ENCODE measurements around the gene TMEM238. TPM values are rescaled to one million over a fixed set of nuclear protein-coding genes. Genes with fewer than 3 reads are reported as not detected.

The TMEM238 gene
- total and polyA plus RNA-seq, 10 of the 15 experiments (the other 5 are each of a cell fraction or from before 2014, with no cell fraction given) = 0.05 to 16.9 (median 0.58) TPM; not detected in 1

DNA sequence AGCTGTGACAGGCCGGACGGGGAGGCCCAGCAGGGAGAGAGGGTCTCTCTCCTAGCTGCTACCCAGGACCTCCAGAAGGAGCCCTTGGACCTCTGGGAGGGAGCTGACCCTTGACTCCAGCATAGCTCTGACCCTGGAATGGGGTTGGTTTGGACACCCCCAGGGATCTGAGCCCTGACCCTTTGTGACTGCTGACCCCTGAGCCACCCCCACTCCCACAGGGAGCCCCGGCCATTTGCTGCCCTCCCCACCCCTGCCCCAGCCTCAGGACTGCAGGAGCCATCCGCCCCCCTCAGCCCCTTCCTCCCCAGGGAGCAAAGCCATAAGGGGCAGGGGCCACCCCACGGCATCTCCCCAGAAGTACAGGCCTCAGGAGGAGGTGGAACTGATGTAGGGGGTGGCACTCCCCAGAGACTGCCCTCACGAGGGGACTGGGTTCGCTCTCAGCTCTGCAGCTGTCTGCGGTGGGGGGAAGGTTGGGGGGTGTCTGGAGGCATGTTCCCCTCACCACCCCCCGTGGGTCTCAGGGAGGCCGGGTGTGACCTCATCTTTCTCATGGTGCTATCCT is 36.6 kb downstream of the TMEM238 start:
- H4K20me1 ChIP-seq (ENCODE audit: control insufficient read depth, insufficient read depth) = no peaks in the 10 kb centered on the region; the same call in 1 of the 2 replicates
- no peaks in the 10 kb centered on the region; a peak in 1 of 4 replicates for H3K36me3 ChIP-seq (ENCODE audit: control insufficient read depth in 2 of 2, insufficient read depth in 2 of 2, low read length in 1 of 2)
- intact Hi-C loops (cut with micrococcal nuclease; ENCODE audit: unreplicated experiment) = no loop called here
- FAIRE-seq (no peak), DNase-seq (ENCODE audit: low read depth, low spot score) (no peak), ATAC-seq (no peak)
- ChIA-PET CTCF (interaction anchor here (0.7 kb wide), 1 partner anchor 46 kb away, joined by 3 read pairs; no protein-coding TSS in a partner anchor), RAD21 (ENCODE audit: unreplicated experiment) (no interaction called here), SMC1A (ENCODE audit: uncharacterized antibody, unreplicated experiment) (no interaction called here), POLR2A (interaction anchor here (0.5 to 1.4 kb wide), 2 partner anchors 8 to 1976 kb away, joined by 3 to 4 read pairs; partner anchors contain the start of gene KMT5C)
- H3K4me1 ChIP-seq (ENCODE audit: control insufficient read depth, insufficient read depth, low read length) = no peaks in the 10 kb centered on the region
- TF ChIP-seq BHLHE40 (IDR thresholded peaks at IDR 0.05; ENCODE audit: borderline replicate concordance in 1 of 2, low read depth in 2 of 2, low read length in 1 of 2) (no peak), ATF7 (IDR thresholded peaks at IDR 0.05; ENCODE audit: low read depth) (no peak), NFYA (IDR thresholded peaks at IDR 0.05; ENCODE audit: borderline replicate concordance, low read depth, low read length) (no peak)
- H3K4me3 ChIP-seq = no peak overlapping the region
- no peak overlapping the region for H3K4me2 ChIP-seq (ENCODE audit: control insufficient read depth, insufficient read depth)
- no peaks in the 10 kb centered on the region for H3K79me2 ChIP-seq (ENCODE audit: control insufficient read depth, insufficient read depth, low read length)
- in situ Hi-C loops (cut with MboI) = no loop called here
- no peak overlapping the region for H2AFZ ChIP-seq (ENCODE audit: control insufficient read depth, low read depth, low read length)
- BruUV-seq (replicated peaks) = no TSS peak
- no peaks in the 10 kb centered on the region; a peak in 1 of 4 replicates for H3K27me3 ChIP-seq (replicated peaks in 1 of 2; ENCODE audit: control insufficient read depth in 2 of 2, insufficient read depth in 2 of 2, low read length in 1 of 2)
- H3K27ac ChIP-seq (ENCODE audit: control insufficient read depth, insufficient read depth) = no peak overlapping the region
- 56% methylated on average over 10 of the region's 10 CpGs for WGBS (ENCODE audit: insufficient coverage, insufficient replicate concordance, low lambda C conversion rate, missing lambda C conversion rate)
- no peaks in the 10 kb centered on the region for H3K9me3 ChIP-seq (replicated peaks; ENCODE audit: control insufficient read depth, insufficient read depth, low read length)
- no peak overlapping the region for H3K9ac ChIP-seq (ENCODE audit: control insufficient read depth, insufficient read depth, low read length)

DNA sequence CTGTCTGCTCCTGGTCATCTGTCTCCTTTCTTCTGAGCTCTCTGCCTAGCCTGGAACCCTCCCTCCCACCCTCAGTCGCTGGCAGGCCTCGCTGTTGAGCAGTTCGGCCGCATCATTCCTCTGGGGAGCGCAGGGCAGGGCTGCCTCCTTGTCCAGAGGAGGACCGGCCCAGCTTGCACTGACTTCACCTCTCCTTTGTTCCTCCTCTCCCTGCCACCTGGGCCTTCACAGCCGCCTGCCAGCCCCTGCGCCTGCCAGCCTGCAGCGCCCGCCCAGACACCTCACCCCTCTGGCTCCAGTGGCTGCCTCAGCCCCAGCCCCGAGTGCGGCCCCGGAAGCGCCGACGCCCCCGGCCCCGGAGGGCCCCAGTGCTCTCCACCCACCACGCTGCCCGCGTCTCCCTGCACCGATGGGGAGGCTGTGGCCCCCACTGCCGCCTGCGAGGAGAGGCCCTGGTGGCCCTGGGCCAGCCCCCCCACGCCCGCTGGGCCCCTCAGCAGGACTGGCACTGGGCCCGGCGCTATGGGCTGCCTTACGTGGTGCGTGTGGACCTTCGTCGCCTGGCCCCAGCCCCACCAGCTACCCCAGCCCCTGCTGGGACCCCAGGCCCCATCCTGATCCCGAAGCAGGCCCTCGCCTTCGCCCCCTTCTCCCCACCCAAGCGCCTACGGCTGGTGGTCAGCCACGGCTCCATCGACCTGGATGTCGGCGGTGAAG is 37.2 kb downstream of the TMEM238 start:
- no TSS peak for BruUV-seq (replicated peaks)
- ChIA-PET CTCF (no interaction called here), SMC1A (ENCODE audit: uncharacterized antibody, unreplicated experiment) (no interaction called here), RAD21 (ENCODE audit: unreplicated experiment) (no interaction called here), POLR2A (interaction anchor here (0.5 to 0.7 kb wide), 2 partner anchors 719 to 1976 kb away, joined by 3 to 4 read pairs; no protein-coding TSS in a partner anchor)
- H3K4me2 ChIP-seq (ENCODE audit: control insufficient read depth, insufficient read depth) = no peak overlapping the region
- H4K20me1 ChIP-seq (ENCODE audit: control insufficient read depth, insufficient read depth) = no peaks in the 10 kb centered on the region
- H3K79me2 ChIP-seq (ENCODE audit: control insufficient read depth, insufficient read depth, low read length) = no peaks in the 10 kb centered on the region
- FAIRE-seq (no peak), ATAC-seq (no peak), DNase-seq (ENCODE audit: low read depth, low spot score) (no peak)
- H3K9ac ChIP-seq (ENCODE audit: control insufficient read depth, insufficient read depth, low read length) = no peak overlapping the region
- no peak overlapping the region for H3K27ac ChIP-seq (ENCODE audit: control insufficient read depth, insufficient read depth)
- in situ Hi-C loops (cut with MboI) = no loop called here
- no peaks in the 10 kb centered on the region; a peak in 1 of 4 replicates for H3K27me3 ChIP-seq (replicated peaks in 1 of 2; ENCODE audit: control insufficient read depth in 2 of 2, insufficient read depth in 2 of 2, low read length in 1 of 2)
- no peak overlapping the region for H2AFZ ChIP-seq (ENCODE audit: control insufficient read depth, low read depth, low read length)
- intact Hi-C loops (cut with micrococcal nuclease; ENCODE audit: unreplicated experiment) = no loop called here
- no peaks in the 10 kb centered on the region for H3K4me1 ChIP-seq (ENCODE audit: control insufficient read depth, insufficient read depth, low read length)
- no peak overlapping the region for H3K4me3 ChIP-seq
- 94% methylated on average over 30 of the region's 41 CpGs for WGBS (ENCODE audit: insufficient coverage, insufficient replicate concordance, low lambda C conversion rate, missing lambda C conversion rate)
- no peaks in the 10 kb centered on the region; a peak in 1 of 4 replicates for H3K36me3 ChIP-seq (ENCODE audit: control insufficient read depth in 2 of 2, insufficient read depth in 2 of 2, low read length in 1 of 2)
- no peaks in the 10 kb centered on the region for H3K9me3 ChIP-seq (replicated peaks; ENCODE audit: control insufficient read depth, insufficient read depth, low read length)
- no peak for TF ChIP-seq ZNF217 (IDR thresholded peaks at IDR 0.05)
- no peak for TF ChIP-seq MTA2 (IDR thresholded peaks at IDR 0.05; ENCODE audit: low read depth)
- no peak for TF ChIP-seq MYB (IDR thresholded peaks at IDR 0.05; ENCODE audit: borderline replicate concordance, low read depth, low read length)
- TF ChIP-seq, protein P1, sequence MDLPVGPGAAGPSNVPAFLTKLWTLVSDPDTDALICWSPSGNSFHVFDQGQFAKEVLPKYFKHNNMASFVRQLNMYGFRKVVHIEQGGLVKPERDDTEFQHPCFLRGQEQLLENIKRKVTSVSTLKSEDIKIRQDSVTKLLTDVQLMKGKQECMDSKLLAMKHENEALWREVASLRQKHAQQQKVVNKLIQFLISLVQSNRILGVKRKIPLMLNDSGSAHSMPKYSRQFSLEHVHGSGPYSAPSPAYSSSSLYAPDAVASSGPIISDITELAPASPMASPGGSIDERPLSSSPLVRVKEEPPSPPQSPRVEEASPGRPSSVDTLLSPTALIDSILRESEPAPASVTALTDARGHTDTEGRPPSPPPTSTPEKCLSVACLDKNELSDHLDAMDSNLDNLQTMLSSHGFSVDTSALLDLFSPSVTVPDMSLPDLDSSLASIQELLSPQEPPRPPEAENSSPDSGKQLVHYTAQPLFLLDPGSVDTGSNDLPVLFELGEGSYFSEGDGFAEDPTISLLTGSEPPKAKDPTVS (IDR thresholded peaks at IDR 0.05; ENCODE audit: low read depth, low read length) = no peak
- no peak for TF ChIP-seq FOS (IDR thresholded peaks at IDR 0.05; ENCODE audit: borderline replicate concordance, extremely low read depth, insufficient read length)
- TF ChIP-seq NFXL1 (IDR thresholded peaks at IDR 0.05; ENCODE audit: borderline replicate concordance) = no peak
- no peak for TF ChIP-seq SP1 (IDR thresholded peaks at IDR 0.05; ENCODE audit: low read depth, low read length)
- no peak for TF ChIP-seq WRNIP1 (IDR thresholded peaks at IDR 0.05; ENCODE audit: borderline replicate concordance, low read depth, low read length)
- TF ChIP-seq ZNF622 (IDR thresholded peaks at IDR 0.05) = no peak
- no peak for TF ChIP-seq ASH2L (IDR thresholded peaks at IDR 0.05; ENCODE audit: borderline replicate concordance, low read depth)
- no peak for TF ChIP-seq ZNF384 (IDR thresholded peaks at IDR 0.05; ENCODE audit: borderline replicate concordance, low read depth, low read length)
